ENCODE results near the gene PKLR. TPM values are rescaled to one million over a fixed set of nuclear protein-coding genes. Genes with fewer than 3 reads are reported as not detected.

Gene PKLR
- polyA plus RNA-seq, 1 experiment = not detected

GRCh38 chr1:155286544-155286943, 14.7 kb downstream of the PKLR start:
- DNase-seq (ENCODE audit: low read depth, low spot score) = no peak
- no peaks in the 10 kb centered on the region for H3K9me3 ChIP-seq (ENCODE audit: control insufficient read depth, insufficient read depth, low read length)
- H3K27me3 ChIP-seq (ENCODE audit: control insufficient read depth, insufficient read depth, low read length) = peaks cover 3% of the 10 kb centered on the region
- no peak overlapping the region for H3K4me3 ChIP-seq (ENCODE audit: low read depth, low read length)
- no peak overlapping the region for H3K27ac ChIP-seq (ENCODE audit: low read depth, low read length)
- CTCF ChIA-PET = interaction anchor here (0.6 kb wide), 1 partner anchor 10 kb away, joined by 3 read pairs; no protein-coding TSS in a partner anchor
- no peak for TF ChIP-seq CTCF (IDR thresholded peaks at IDR 0.05; ENCODE audit: low read depth, low read length)
- POLR2A ChIA-PET = no interaction called here

- no peak overlapping the region for H3K27ac ChIP-seq (ENCODE audit: low read depth, low read length)
- H3K9me3 ChIP-seq (ENCODE audit: control insufficient read depth, insufficient read depth, low read length) = no peaks in the 10 kb centered on the region
- no peaks in the 10 kb centered on the region for H3K27me3 ChIP-seq (ENCODE audit: control insufficient read depth, insufficient read depth, low read length)
- no peak for DNase-seq (ENCODE audit: low read depth, low spot score)
- no peak for TF ChIP-seq CTCF (IDR thresholded peaks at IDR 0.05; ENCODE audit: low read depth, low read length)
- CTCF ChIA-PET = no interaction called here
- POLR2A ChIA-PET = no interaction called here
- H3K4me3 ChIP-seq (ENCODE audit: low read depth, low read length) = no peak overlapping the region
Observed at GRCh38 chr1:155285631-155286044, 15.6 kb downstream of the PKLR start.

DNA sequence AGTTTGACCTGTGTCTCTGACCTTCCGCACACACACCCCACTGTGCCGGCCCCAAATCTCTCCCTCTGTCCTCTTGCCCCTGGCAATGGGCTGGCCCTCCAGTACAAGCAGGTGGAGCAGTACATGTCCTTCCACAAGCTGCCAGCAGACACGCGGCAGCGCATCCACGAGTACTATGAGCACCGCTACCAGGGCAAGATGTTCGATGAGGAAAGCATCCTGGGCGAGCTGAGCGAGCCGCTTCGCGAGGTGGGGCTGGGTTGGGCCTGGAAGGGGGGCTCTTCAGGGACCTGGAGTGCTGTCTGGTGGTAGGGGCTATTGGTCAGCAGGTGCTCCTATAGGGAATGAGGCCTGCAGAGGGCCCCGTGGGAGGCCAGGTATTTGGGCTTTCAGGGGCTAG, 16.2 kb downstream of the PKLR start:
- no peak overlapping the region for H3K27ac ChIP-seq (ENCODE audit: low read depth, low read length)
- CTCF ChIA-PET = no interaction called here
- no peaks in the 10 kb centered on the region for H3K9me3 ChIP-seq (ENCODE audit: control insufficient read depth, insufficient read depth, low read length)
- no peak for DNase-seq (ENCODE audit: low read depth, low spot score)
- H3K4me3 ChIP-seq (ENCODE audit: low read depth, low read length) = no peak overlapping the region
- TF ChIP-seq CTCF (IDR thresholded peaks at IDR 0.05; ENCODE audit: low read depth, low read length) = no peak
- no peaks in the 10 kb centered on the region for H3K27me3 ChIP-seq (ENCODE audit: control insufficient read depth, insufficient read depth, low read length)
- POLR2A ChIA-PET = no interaction called here

DNA sequence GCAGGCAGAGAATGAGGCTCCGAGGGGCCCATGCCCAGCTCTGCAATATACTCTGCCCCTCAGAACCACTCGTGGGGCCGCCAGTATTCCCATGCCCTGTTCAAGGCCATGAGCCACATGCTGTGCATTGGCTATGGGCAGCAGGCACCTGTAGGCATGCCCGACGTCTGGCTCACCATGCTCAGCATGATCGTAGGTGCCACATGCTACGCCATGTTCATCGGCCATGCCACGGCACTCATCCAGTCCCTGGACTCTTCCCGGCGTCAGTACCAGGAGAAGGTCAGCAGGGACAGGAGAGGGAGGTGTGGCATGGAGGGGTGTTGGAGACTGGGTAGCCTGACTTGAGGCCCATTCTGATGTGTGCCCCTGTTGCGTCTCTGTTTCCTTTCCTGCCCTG, 16.8 kb downstream of the PKLR start:
- CTCF ChIA-PET = no interaction called here
- no peak for TF ChIP-seq CTCF (IDR thresholded peaks at IDR 0.05; ENCODE audit: low read depth, low read length)
- no peak for DNase-seq (ENCODE audit: low read depth, low spot score)
- H3K27ac ChIP-seq (ENCODE audit: low read depth, low read length) = no peak overlapping the region
- H3K9me3 ChIP-seq (ENCODE audit: control insufficient read depth, insufficient read depth, low read length) = no peaks in the 10 kb centered on the region
- POLR2A ChIA-PET = no interaction called here
- H3K4me3 ChIP-seq (ENCODE audit: low read depth, low read length) = no peak overlapping the region
- H3K27me3 ChIP-seq (ENCODE audit: control insufficient read depth, insufficient read depth, low read length) = no peaks in the 10 kb centered on the region

- no peak overlapping the region for H3K4me3 ChIP-seq (ENCODE audit: low read depth, low read length)
- no peak overlapping the region for H3K27ac ChIP-seq (ENCODE audit: low read depth, low read length)
- ChIA-PET POLR2A (no interaction called here), CTCF (interaction anchor here (0.8 to 1.5 kb wide), 2 partner anchors 32 kb away, joined by 3 to 4 read pairs; no protein-coding TSS in a partner anchor)
- H3K9me3 ChIP-seq (ENCODE audit: control insufficient read depth, insufficient read depth, low read length) = no peaks in the 10 kb centered on the region
- no peak for TF ChIP-seq CTCF (IDR thresholded peaks at IDR 0.05; ENCODE audit: low read depth, low read length)
- H3K27me3 ChIP-seq (ENCODE audit: control insufficient read depth, insufficient read depth, low read length) = no peaks in the 10 kb centered on the region
- no peak for DNase-seq (ENCODE audit: low read depth, low spot score)
Observed at GRCh38 chr1:155282488-155283091, 18.6 kb downstream of the PKLR start.
